Fibroblast of lung (primary cell): ENCODE measurements around the gene STIMATE.

Source experiments
- EZH2 ChIP-seq: IDR thresholded peaks from 2 replicates; pipeline ENCODE4 v1.5.1; 2012; ENCODE audit warnings: low read length, control low read depth, mild to moderate bottlenecking; ENCODE audit errors: missing control alignments
- TF ChIP-seq, protein P1 (sequence below), 2 donors: IDR thresholded peaks in 1 of 2; conservative IDR thresholded peaks in 1 of 2; 1 replicate in 1 of 2; 2 replicates in 1 of 2; pipeline ENCODE4 v1.5.1; 2011 to 2012; ENCODE audit warnings: low read length in 2 of 2, control low read depth in 1 of 2, inconsistent platforms in 1 of 2, low read depth in 1 of 2, mild to moderate bottlenecking in 1 of 2

DNA sequence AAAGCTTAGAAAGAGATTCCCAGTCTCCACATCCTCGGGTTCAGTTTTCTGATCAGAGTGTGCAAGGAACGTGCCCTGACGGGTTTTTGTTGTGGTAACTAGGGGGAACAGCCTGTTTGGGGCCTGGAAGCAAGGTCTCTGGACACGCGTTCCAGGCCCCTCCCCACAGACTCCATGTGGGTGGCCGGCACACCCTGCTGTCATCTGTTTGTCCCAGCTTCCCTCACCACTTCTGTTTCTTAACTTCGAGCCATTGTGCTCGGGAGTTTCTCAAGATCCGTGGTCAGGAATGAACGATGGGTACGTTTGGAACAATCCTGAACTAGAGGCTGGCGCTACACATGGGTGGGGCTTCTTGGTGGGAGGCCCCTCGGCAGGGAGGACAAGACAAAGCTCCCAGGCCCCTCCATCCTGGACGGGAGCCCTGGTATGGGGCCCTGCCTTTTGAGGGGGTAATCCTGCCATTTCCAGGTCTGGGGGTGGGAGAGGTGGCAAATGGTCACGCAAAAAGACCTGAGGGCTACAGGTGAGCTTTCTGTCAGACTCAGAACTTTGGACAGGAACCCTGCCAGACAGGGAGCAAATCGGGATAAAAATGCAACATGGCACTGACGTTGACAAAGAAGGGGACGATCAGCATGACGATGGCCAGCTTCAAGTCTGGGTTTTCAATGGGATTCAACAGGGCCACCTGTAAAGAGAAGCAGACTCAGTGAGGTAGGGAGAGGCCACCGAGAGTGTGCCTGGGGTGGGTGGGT, 54.1 kb downstream of the STIMATE start:
- TF ChIP-seq, protein P1, sequence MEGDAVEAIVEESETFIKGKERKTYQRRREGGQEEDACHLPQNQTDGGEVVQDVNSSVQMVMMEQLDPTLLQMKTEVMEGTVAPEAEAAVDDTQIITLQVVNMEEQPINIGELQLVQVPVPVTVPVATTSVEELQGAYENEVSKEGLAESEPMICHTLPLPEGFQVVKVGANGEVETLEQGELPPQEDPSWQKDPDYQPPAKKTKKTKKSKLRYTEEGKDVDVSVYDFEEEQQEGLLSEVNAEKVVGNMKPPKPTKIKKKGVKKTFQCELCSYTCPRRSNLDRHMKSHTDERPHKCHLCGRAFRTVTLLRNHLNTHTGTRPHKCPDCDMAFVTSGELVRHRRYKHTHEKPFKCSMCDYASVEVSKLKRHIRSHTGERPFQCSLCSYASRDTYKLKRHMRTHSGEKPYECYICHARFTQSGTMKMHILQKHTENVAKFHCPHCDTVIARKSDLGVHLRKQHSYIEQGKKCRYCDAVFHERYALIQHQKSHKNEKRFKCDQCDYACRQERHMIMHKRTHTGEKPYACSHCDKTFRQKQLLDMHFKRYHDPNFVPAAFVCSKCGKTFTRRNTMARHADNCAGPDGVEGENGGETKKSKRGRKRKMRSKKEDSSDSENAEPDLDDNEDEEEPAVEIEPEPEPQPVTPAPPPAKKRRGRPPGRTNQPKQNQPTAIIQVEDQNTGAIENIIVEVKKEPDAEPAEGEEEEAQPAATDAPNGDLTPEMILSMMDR (conservative IDR thresholded peaks at IDR 0.05 in 1 of 2, IDR thresholded peaks at IDR 0.05 in 1 of 2; ENCODE audit: low read depth in 1 of 2, low read length in 2 of 2), result no peak
- TF ChIP-seq EZH2, result no peak
